Osteoblast (primary cell): ENCODE results near the gene THAP3. TPM values are rescaled to one million over a fixed set of nuclear protein-coding genes. Genes with fewer than 3 reads are reported as not detected.

ENCODE experiments used
- DNase-seq: peaks from one replicate; pipeline ENCODE4 v3.0.0; 2011; ENCODE audit warnings: low spot score, mixed read lengths; ENCODE audit not compliant: insufficient read length; ENCODE audit errors: missing footprints
- H2AFZ ChIP-seq: 2 replicates; pipeline ENCODE4 v1.6.0; 2011; ENCODE audit warnings: mild to moderate bottlenecking, low read length
- H3K27ac ChIP-seq: 2 replicates; pipeline ENCODE4 v1.5.1; 2011; ENCODE audit warnings: mild to moderate bottlenecking, low read depth, low read length, moderate library complexity
- H3K27me3 ChIP-seq: 2 replicates; pipeline ENCODE4 v1.6.0; 2012; ENCODE audit warnings: mild to moderate bottlenecking, control low read depth, inconsistent platforms, low read length, moderate library complexity; ENCODE audit not compliant: insufficient read depth
- H3K36me3 ChIP-seq: 2 replicates; pipeline ENCODE4 v1.5.1; 2011; ENCODE audit warnings: mild to moderate bottlenecking, low read length, control low read depth, moderate library complexity; ENCODE audit not compliant: insufficient read depth
- H3K4me1 ChIP-seq: 2 replicates; pipeline ENCODE4 v1.5.1; 2011; ENCODE audit warnings: mild to moderate bottlenecking, low read length, control low read depth, moderate library complexity; ENCODE audit not compliant: insufficient read depth
- H3K4me2 ChIP-seq: 2 replicates; pipeline ENCODE4 v1.6.0; 2011; ENCODE audit warnings: mild to moderate bottlenecking, low read length; ENCODE audit not compliant: insufficient read depth
- H3K4me3 ChIP-seq: fragments of 200-600 bp; sonication (generic); 3 replicates; pipeline ENCODE4 v1.5.1; 2012; ENCODE audit warnings: mild to moderate bottlenecking, low read length, inconsistent platforms; ENCODE audit not compliant: insufficient read depth
- H3K79me2 ChIP-seq: 2 replicates; pipeline ENCODE4 v1.6.0; 2012; ENCODE audit warnings: mild to moderate bottlenecking, low read length, control low read depth, inconsistent platforms; ENCODE audit not compliant: insufficient read depth
- H3K9me3 ChIP-seq: 2 replicates; pipeline ENCODE4 v1.5.1; 2011; ENCODE audit warnings: low read depth, low read length, control low read depth
- H4K20me1 ChIP-seq: 2 replicates; pipeline ENCODE4 v1.6.0; 2012; ENCODE audit warnings: mild to moderate bottlenecking, low read length, control low read depth; ENCODE audit not compliant: insufficient read depth
- CTCF ChIP-seq: IDR thresholded peaks from 2 replicates; pipeline ENCODE4 v1.5.1; 2011; ENCODE audit warnings: mild to moderate bottlenecking, low read depth, low read length, moderate library complexity; ENCODE audit errors: extremely low read depth
- total RNA-seq: library from RNA; depleted of rRNA; stranded (reverse); fragments of >200 nt; gene quantifications from 2 replicates; pipeline ENCODE4 v1.2.3, GENCODE V29; 2012

Gene THAP3
- total RNA-seq, 1 donor, result 19.5 TPM

- Histone ChIP-seq H4K20me1 (peaks cover 34% of the 10 kb centered on the region), H3K9me3 (no peaks in the 10 kb centered on the region), H3K4me3 (peak overlapping the region; percentile 96), H3K79me2 (peaks cover 62% of the 10 kb centered on the region), H3K4me2 (peak overlapping the region; percentile 53), H3K27ac (no peak overlapping the region), H3K4me1 (peaks cover 5% of the 10 kb centered on the region), H2AFZ (no peak overlapping the region), H3K36me3 (peaks cover 19% of the 10 kb centered on the region), H3K27me3 (no peaks in the 10 kb centered on the region)
- no peak for TF ChIP-seq CTCF
- DNase-seq, result peak; percentile 98
Observed at GRCh38 chr1:6614019-6614928, 10.4 kb upstream of the THAP3 start.

- H3K36me3 ChIP-seq, result peaks cover 28% of the 10 kb centered on the region
- H3K9me3 ChIP-seq, result no peaks in the 10 kb centered on the region
- peak overlapping the region; percentile 88 for H3K4me2 ChIP-seq
- H3K4me1 ChIP-seq, result peaks cover 5% of the 10 kb centered on the region
- DNase-seq, result peak; percentile 85
- H2AFZ ChIP-seq, result no peak overlapping the region
- H3K4me3 ChIP-seq, result peak overlapping the region; percentile 96
- no peaks in the 10 kb centered on the region for H3K27me3 ChIP-seq
- H3K27ac ChIP-seq, result no peak overlapping the region
- H4K20me1 ChIP-seq, result peaks cover 38% of the 10 kb centered on the region
- no peak for TF ChIP-seq CTCF
- H3K79me2 ChIP-seq, result peaks cover 71% of the 10 kb centered on the region
Observed at GRCh38 chr1:6614929-6615785, 9.5 kb upstream of the THAP3 start.

- H3K4me3 ChIP-seq, result no peak overlapping the region
- TF ChIP-seq CTCF, result no peak
- H3K4me1 ChIP-seq, result no peaks in the 10 kb centered on the region
- H3K79me2 ChIP-seq, result peaks cover 91% of the 10 kb centered on the region
- H3K4me2 ChIP-seq, result no peak overlapping the region
- no peak overlapping the region for H2AFZ ChIP-seq
- DNase-seq, result no peak
- H3K9me3 ChIP-seq, result no peaks in the 10 kb centered on the region
- H3K36me3 ChIP-seq, result peaks cover 63% of the 10 kb centered on the region
- H3K27me3 ChIP-seq, result no peaks in the 10 kb centered on the region
- peaks cover 70% of the 10 kb centered on the region for H4K20me1 ChIP-seq
- H3K27ac ChIP-seq, result no peak overlapping the region
Observed at GRCh38 chr1:6619045-6619444, 5.6 kb upstream of the THAP3 start.
